GM12873 (cell line): ENCODE data around the gene TTYH1.

Experiments used
- TF ChIP-seq, protein P1 (sequence below): IDR thresholded peaks from 2 replicates; pipeline ENCODE4 v1.5.1; 2012; ENCODE audit warnings: low read depth, mild to moderate bottlenecking, moderate library complexity, low read length, control low read depth; ENCODE audit not compliant: insufficient read depth; ENCODE audit errors: missing control alignments

TTYH1 gene

DNA sequence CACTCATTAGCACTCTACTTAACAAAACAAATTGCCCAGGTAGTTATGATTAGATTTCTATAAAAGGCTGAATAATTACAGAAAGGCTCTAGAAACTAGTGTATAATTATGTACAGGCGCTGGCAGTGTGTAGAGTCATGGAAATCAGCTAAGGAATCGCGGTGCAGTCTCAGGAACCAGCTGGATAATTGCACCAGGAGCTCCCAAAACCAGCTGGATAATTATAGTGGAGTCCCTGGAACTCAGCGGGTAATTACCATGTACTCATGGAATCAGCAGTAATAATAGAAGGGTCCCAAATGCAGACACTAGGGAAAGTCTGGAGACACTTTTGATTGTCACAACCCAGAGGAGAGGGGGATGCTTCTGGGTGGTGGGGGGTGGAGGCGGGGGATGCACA, 23.2 kb upstream of the TTYH1 start:
- TF ChIP-seq, protein P1, sequence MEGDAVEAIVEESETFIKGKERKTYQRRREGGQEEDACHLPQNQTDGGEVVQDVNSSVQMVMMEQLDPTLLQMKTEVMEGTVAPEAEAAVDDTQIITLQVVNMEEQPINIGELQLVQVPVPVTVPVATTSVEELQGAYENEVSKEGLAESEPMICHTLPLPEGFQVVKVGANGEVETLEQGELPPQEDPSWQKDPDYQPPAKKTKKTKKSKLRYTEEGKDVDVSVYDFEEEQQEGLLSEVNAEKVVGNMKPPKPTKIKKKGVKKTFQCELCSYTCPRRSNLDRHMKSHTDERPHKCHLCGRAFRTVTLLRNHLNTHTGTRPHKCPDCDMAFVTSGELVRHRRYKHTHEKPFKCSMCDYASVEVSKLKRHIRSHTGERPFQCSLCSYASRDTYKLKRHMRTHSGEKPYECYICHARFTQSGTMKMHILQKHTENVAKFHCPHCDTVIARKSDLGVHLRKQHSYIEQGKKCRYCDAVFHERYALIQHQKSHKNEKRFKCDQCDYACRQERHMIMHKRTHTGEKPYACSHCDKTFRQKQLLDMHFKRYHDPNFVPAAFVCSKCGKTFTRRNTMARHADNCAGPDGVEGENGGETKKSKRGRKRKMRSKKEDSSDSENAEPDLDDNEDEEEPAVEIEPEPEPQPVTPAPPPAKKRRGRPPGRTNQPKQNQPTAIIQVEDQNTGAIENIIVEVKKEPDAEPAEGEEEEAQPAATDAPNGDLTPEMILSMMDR, result no peak

DNA sequence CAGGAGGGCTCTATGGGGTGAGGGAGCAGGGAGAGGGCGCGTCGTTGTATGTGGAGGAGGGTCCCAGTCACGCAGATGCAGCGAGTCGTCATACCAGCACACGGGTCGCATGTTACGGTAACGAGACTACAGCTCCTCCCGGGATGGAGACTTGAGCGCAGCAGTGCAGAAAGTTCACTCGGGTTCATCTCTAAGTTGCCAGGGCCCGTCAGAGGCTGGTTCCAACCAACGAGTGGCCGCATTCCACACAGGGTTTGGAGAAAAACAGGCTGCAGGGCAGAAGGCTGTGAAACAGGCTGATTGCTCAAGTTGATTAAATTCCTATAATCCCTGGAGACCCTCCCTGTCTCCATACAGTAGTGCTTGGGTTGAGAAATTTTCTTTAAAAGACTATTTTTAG, 21.9 kb upstream of the TTYH1 start:
- TF ChIP-seq, protein P1, result no peak

DNA sequence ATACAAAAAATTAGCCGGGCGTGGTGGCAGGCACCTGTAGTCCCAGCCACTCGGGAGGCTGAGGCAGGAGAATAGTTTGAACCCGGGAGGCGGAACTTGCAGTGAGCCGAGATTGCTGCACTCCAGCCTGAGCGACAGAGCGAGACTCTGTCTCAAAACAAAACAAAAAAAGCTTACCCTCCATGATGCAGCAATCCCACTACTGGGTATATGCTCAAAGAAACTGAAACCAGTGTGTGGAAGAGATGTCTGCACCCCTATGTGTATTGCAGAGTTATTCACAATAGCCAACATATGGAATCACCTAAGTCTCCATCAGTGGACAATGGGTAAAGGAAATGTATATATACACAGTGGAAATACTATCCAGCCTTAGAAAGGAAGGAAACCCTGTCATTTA, 19.6 kb upstream of the TTYH1 start:
- TF ChIP-seq, protein P1, result no peak

DNA sequence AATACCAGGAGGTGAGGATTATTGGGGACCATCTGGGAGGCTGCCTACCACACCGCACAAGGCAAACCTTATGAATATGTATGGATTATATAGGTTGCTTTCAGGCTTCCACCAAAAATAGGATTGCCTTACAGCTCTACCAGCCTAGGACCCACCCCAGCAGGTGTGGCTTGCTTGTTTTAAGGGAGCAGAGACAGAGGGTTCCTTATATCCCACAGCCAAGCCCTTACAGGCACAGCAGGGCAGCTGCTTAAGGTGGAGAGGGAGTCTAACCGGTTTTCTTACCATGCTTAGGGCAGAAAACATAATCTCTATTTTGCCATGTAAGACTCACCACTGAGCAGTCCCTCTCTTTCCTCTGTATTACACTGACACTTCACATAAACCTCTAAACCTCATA, 16.1 kb upstream of the TTYH1 start:
- TF ChIP-seq, protein P1, result no peak

DNA sequence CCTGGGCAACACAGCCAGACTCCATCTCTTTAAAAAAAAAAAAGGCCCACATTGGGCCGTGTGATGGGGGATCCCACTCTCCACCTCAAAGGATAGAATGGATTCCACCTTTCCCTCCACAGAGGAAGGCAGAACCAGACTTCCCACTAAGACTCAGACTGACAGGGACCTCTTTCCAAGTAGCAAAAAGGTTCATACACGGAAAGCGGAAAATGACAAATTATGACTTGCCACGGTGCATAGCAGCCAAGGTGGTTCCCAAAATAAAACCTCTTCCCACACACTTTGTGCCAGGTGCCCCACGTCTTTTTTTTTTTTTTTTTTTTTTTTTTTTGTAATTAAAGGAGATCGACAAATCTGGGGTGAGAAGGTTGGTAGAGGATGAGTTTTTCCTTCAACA, 14.4 kb upstream of the TTYH1 start:
- TF ChIP-seq, protein P1, result no peak

GRCh38 chr19:54403054-54403453, 12.2 kb upstream of the TTYH1 start:
- TF ChIP-seq, protein P1, result no peak

GRCh38 chr19:54405628-54406027, 9.6 kb upstream of the TTYH1 start:
- TF ChIP-seq, protein P1, result no peak
